HUES6 (cell line): ENCODE results near the gene LAIR2.

Source experiments
- H3K27ac ChIP-seq: 2 replicates; pipeline ENCODE4 v1.7.0; 2013; ENCODE audit warnings: low read depth, mild to moderate bottlenecking, low read length, inconsistent platforms
- H3K27me3 ChIP-seq: 2 replicates; pipeline ENCODE4 v1.6.1; 2013; ENCODE audit warnings: low read length; ENCODE audit not compliant: control insufficient read depth, insufficient read depth
- H3K36me3 ChIP-seq: 2 replicates; pipeline ENCODE4 v1.6.1; 2013; ENCODE audit warnings: low read length; ENCODE audit not compliant: control insufficient read depth, insufficient read depth
- H3K4me1 ChIP-seq: 2 replicates; pipeline ENCODE4 v1.6.1; 2013; ENCODE audit warnings: low read length; ENCODE audit not compliant: control insufficient read depth, insufficient read depth
- H3K4me3 ChIP-seq: 2 replicates; pipeline ENCODE4 v1.5.1; 2013; ENCODE audit warnings: low read depth, low read length
- H3K9ac ChIP-seq: one replicate; pipeline ENCODE4 v1.6.1; 2013; ENCODE audit warnings: mild to moderate bottlenecking, low read length
- H3K9me3 ChIP-seq: 2 replicates; pipeline ENCODE4 v1.6.1; 2013; ENCODE audit warnings: low read depth, low read length; ENCODE audit not compliant: control insufficient read depth, insufficient read depth

LAIR2 gene

GRCh38 chr19:54548806-54549205 is 46.2 kb downstream of the LAIR2 start:
- H3K4me1 ChIP-seq: no peaks in the 10 kb centered on the region
- H3K27ac ChIP-seq: no peak overlapping the region
- no peak overlapping the region for H3K4me3 ChIP-seq
- H3K27me3 ChIP-seq: peaks cover 7% of the 10 kb centered on the region; the same call in 1 of the 2 replicates
- no peak overlapping the region for H3K9ac ChIP-seq
- no peaks in the 10 kb centered on the region for H3K36me3 ChIP-seq
- H3K9me3 ChIP-seq: peaks cover 42% of the 10 kb centered on the region; the same call in 1 of the 2 replicates

- H3K9me3 ChIP-seq: peaks cover 39% of the 10 kb centered on the region; the same call in 1 of the 2 replicates
- peaks cover 7% of the 10 kb centered on the region; the same call in 1 of the 2 replicates for H3K27me3 ChIP-seq
- H3K27ac ChIP-seq: no peak overlapping the region
- H3K9ac ChIP-seq: no peak overlapping the region
- H3K4me3 ChIP-seq: no peak overlapping the region
- no peaks in the 10 kb centered on the region for H3K36me3 ChIP-seq
- no peaks in the 10 kb centered on the region for H3K4me1 ChIP-seq
Observed at GRCh38 chr19:54549224-54549623, 46.6 kb downstream of the LAIR2 start.

GRCh38 chr19:54551293-54551692 is 48.7 kb downstream of the LAIR2 start:
- H3K4me3 ChIP-seq: no peak overlapping the region
- peaks cover 44% of the 10 kb centered on the region; the same call in 1 of the 2 replicates for H3K9me3 ChIP-seq
- no peak overlapping the region for H3K9ac ChIP-seq
- peaks cover 12% of the 10 kb centered on the region; the same call in 1 of the 2 replicates for H3K27me3 ChIP-seq
- no peak overlapping the region for H3K27ac ChIP-seq
- no peaks in the 10 kb centered on the region for H3K36me3 ChIP-seq
- no peaks in the 10 kb centered on the region for H3K4me1 ChIP-seq

GRCh38 chr19:54551950-54552912 is 49.6 kb downstream of the LAIR2 start:
- Histone ChIP-seq H3K9me3 (peaks cover 40% of the 10 kb centered on the region; the same call in 1 of the 2 replicates), H3K4me3 (no peak overlapping the region), H3K4me1 (no peaks in the 10 kb centered on the region), H3K27ac (no peak overlapping the region), H3K27me3 (peaks cover 12% of the 10 kb centered on the region; the same call in 1 of the 2 replicates), H3K36me3 (no peaks in the 10 kb centered on the region), H3K9ac (no peak overlapping the region)

DNA sequence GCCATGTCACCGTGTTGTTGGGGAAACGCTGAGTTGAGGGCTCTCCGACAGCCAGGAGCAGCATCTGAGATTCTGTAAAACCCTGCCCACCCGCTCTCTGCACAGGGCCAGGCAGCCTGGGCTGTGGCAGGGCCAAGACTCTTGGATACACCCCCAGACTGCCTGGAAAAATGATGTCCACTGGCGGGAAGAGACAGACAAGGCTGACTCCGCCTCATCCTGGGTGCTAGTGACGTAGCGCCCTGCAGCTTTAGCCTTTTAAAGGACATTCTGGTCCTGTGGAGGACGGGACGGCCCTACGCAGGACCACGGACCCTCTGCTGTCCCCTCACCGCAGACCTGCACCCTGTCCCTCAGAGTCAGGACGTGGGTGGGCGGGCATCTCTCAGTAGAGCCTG is 50.3 kb downstream of the LAIR2 start:
- H3K9me3 ChIP-seq: peaks cover 40% of the 10 kb centered on the region; the same call in 1 of the 2 replicates
- H3K4me3 ChIP-seq: no peak overlapping the region
- no peak overlapping the region for H3K27ac ChIP-seq
- peaks cover 12% of the 10 kb centered on the region; the same call in 1 of the 2 replicates for H3K27me3 ChIP-seq
- H3K4me1 ChIP-seq: no peaks in the 10 kb centered on the region
- H3K9ac ChIP-seq: no peak overlapping the region
- H3K36me3 ChIP-seq: no peaks in the 10 kb centered on the region

DNA sequence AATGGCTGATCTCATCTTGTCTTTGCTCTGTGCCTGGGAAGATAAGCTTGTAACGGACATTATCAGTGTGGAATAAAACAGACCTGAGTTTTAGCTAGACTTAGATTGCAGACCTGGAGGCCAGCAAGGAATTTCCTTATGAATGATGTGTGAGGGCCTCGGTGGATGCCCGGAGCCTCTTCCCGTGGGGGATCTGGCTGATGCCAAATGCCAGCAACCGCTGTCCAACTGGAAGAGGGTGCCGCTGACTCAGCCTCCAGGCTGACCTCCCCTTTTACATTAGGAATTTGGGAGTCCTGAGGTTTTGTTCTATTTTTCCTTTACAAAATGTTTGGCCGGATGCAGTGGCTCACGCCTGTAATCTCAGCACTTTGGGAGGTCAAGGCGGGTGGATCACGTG is 51.4 kb downstream of the LAIR2 start:
- Histone ChIP-seq H3K4me3 (no peak overlapping the region), H3K4me1 (no peaks in the 10 kb centered on the region), H3K27ac (no peak overlapping the region), H3K36me3 (no peaks in the 10 kb centered on the region), H3K9me3 (peaks cover 36% of the 10 kb centered on the region; the same call in 1 of the 2 replicates), H3K27me3 (peaks cover 12% of the 10 kb centered on the region; the same call in 1 of the 2 replicates), H3K9ac (no peak overlapping the region)

- Histone ChIP-seq H3K27me3 (peaks cover 12% of the 10 kb centered on the region; the same call in 1 of the 2 replicates), H3K4me3 (no peak overlapping the region), H3K4me1 (no peaks in the 10 kb centered on the region), H3K9ac (no peak overlapping the region), H3K27ac (no peak overlapping the region), H3K9me3 (peaks cover 30% of the 10 kb centered on the region; the same call in 1 of the 2 replicates), H3K36me3 (no peaks in the 10 kb centered on the region)
Observed at GRCh38 chr19:54554896-54555295, 52.3 kb downstream of the LAIR2 start.

DNA sequence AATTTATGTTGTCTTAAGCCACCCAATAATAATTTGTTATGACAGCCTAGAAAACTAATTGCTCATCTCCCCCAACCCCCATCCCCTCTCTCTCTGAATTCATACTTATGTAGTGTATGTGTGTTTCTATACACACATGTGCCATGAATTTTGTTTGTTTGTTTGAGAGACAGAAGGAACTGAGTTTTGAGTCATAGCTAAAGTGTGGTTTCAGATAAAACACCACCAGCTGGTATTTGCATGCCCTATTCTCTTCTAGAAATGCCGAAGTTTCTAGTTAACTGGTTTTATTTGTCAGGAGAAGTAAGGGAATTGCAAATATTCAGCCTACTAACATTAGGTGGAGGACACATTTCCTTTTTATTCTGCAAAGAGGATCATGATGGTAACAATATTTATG is 53.6 kb downstream of the LAIR2 start:
- peaks cover 12% of the 10 kb centered on the region; the same call in 1 of the 2 replicates for H3K27me3 ChIP-seq
- no peaks in the 10 kb centered on the region for H3K4me1 ChIP-seq
- H3K9me3 ChIP-seq: peaks cover 29% of the 10 kb centered on the region; the same call in 1 of the 2 replicates
- no peak overlapping the region for H3K4me3 ChIP-seq
- no peaks in the 10 kb centered on the region for H3K36me3 ChIP-seq
- no peak overlapping the region for H3K27ac ChIP-seq
- H3K9ac ChIP-seq: no peak overlapping the region

DNA sequence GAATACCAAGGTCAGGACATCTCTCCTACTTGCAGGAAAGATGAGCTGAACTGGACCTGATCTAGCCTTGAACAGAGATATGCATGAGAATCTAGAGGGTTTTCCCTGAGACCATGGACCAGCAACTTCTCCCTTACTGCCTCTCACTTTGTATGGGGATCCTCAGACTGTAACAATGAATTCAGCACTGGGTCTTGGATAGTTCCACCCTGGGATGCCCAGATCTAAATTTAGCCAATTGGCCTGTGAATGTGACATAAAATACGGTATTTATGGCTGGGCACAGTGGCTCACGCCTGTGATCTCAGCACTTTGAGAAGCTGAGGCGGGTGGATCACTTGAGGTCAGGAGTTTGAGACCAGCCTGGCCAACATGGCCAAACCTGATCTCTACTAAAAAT is 55.7 kb downstream of the LAIR2 start:
- H3K4me1 ChIP-seq: no peaks in the 10 kb centered on the region

More for the DNA sequence above, 55.7 kb downstream of the LAIR2 start:
- Histone ChIP-seq H3K36me3 (no peaks in the 10 kb centered on the region), H3K9me3 (peaks cover 25% of the 10 kb centered on the region; the same call in 1 of the 2 replicates), H3K4me3 (no peak overlapping the region), H3K27me3 (peaks cover 5% of the 10 kb centered on the region; the same call in 1 of the 2 replicates), H3K27ac (no peak overlapping the region), H3K9ac (no peak overlapping the region)
